ENCODE measurements around the gene VWA1.

Gene VWA1

GRCh38 chr1:1393014-1393413 is 42.5 kb upstream of the VWA1 start:
- no peak overlapping the region for H3K27ac ChIP-seq
- DNase-seq (ENCODE audit: low spot score): no peak
- TF ChIP-seq CTCF (IDR thresholded peaks at IDR 0.05): no peak
- no peak overlapping the region for H3K4me3 ChIP-seq

DNA sequence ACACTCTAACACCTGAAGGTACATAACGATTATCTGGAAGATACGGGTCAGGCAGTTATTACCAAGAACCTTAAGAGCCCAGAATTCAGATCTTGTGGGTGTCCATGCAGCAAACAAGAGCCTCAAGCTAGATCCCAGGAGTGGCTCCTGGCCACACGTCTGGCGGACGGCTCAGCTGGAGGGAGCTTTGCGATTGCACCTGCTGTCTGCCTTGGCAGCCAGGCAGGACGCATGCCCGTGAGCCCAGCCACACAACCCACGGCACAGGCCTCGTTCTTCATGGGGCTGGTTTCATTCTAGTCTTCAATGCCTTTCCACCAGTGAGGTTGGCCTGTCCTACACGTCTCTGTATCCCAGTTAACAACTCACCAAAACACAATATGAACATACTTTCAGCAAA is 42.1 kb upstream of the VWA1 start:
- Histone ChIP-seq H3K27ac (no peak overlapping the region), H3K4me3 (no peak overlapping the region)
- no peak for TF ChIP-seq CTCF (IDR thresholded peaks at IDR 0.05)
- DNase-seq (ENCODE audit: low spot score): no peak

DNA sequence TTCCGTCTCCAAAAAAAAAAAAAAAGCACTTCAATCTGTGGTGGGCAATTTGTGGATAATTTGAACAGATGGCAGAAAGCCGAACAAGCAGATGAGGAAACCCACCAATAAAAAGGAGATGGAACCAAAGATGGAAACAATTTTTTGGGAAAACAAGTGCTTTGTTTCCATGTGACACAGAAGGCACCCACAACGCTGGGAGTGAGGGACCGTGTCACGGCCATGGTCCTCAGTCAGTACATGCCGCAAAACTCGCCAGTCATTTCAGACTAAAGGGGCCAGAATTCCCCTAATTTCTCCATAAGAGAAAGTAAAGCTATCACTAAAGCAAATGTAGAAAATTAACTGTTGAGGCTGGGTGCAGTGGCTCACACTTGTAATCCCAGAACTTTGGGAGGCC is 41.4 kb upstream of the VWA1 start:
- Histone ChIP-seq H3K27ac (no peak overlapping the region), H3K4me3 (no peak overlapping the region)
- no peak for TF ChIP-seq CTCF (IDR thresholded peaks at IDR 0.05)
- no peak for DNase-seq (ENCODE audit: low spot score)

DNA sequence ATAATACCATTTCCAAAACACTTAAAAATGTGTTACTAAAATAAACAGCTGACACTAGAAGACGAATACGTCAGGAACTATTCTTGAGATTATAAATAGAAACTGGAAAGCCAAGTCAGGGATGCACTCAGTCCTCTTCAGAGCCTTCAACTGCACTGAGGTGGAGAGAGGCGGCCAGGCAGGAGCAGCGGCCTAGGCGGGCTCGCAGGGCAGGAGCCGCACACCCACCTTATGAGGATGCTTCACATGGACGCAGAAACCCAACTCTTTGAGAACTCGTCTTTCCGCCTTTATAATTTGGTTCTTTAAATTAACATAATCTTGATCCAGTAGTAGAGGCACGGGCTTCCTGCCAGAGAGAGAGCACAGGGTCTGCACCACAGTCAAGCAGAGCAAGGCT is 40.3 kb upstream of the VWA1 start:
- Histone ChIP-seq H3K4me3 (no peak overlapping the region), H3K27ac (no peak overlapping the region)
- no peak for DNase-seq (ENCODE audit: low spot score)
- TF ChIP-seq CTCF (IDR thresholded peaks at IDR 0.05): no peak

DNA sequence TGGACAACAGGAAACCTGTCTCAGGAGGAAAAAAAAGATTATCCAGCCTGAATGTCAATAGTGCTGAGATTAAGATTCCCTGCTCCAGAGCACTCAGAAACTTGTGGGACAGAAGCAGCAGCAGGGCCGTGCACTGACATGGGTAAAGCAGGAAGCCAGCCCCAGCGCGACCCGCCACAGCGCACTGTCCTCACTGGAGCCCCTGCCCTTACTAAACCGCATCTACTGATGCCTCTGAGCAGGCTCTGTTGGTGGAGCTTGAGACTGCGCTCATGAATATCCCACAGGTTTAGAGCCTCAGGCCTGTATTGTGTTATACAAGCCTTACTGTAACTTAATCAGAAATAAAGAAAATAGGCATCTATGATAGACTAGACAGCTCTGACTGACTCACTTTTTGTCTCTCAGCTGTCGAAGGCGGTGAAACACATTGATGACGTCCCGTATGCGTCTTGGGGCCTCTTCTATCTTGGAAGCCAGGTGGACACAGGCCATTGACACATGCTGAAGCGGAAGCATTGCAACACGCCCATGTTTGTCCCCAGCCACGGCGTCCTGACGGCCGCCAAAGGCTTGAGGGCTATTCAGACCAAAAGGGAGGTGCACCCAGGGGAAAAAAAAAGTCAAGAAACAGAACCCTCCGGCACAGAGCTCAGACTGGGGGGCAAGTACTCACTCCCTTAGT is 37.5 kb upstream of the VWA1 start:
- TF ChIP-seq CTCF (IDR thresholded peaks at IDR 0.05): no peak
- no peak overlapping the region for H3K27ac ChIP-seq
- DNase-seq (ENCODE audit: low spot score): no peak

DNA sequence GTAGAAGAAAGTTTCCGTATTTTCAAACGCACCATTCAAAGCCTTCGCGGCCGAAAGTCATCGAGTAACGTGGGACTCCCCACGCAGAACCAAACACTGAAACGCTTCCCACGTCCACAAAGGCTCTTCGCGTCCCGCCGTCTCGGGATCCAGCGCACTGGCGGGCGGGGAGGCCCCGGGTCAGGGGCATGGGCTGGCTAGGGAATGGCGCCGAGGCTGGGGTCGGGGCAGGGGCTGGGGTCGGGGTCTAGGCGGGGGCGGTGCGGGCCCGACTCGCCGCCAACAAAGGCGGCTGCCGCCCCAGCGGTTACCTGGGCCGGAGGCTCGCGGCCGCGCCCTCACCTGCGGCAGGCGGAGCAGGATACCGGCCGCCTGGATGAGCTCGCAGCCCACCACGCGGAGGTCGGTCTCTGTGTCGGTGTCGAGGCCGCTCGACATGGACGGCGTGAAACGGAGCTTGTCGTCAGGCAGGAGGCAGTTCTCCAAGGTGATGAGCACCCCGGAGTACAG is 36.8 kb upstream of the VWA1 start:
- no peak for DNase-seq (ENCODE audit: low spot score)
- no peak for TF ChIP-seq CTCF (IDR thresholded peaks at IDR 0.05)
- H3K4me3 ChIP-seq: peak overlapping the region; percentile 100
- peak overlapping the region; percentile 67 to 92 for H3K27ac ChIP-seq

More for the DNA sequence above, 37.5 kb upstream of the VWA1 start:
- H3K4me3 ChIP-seq: peak overlapping the region; percentile 100

DNA sequence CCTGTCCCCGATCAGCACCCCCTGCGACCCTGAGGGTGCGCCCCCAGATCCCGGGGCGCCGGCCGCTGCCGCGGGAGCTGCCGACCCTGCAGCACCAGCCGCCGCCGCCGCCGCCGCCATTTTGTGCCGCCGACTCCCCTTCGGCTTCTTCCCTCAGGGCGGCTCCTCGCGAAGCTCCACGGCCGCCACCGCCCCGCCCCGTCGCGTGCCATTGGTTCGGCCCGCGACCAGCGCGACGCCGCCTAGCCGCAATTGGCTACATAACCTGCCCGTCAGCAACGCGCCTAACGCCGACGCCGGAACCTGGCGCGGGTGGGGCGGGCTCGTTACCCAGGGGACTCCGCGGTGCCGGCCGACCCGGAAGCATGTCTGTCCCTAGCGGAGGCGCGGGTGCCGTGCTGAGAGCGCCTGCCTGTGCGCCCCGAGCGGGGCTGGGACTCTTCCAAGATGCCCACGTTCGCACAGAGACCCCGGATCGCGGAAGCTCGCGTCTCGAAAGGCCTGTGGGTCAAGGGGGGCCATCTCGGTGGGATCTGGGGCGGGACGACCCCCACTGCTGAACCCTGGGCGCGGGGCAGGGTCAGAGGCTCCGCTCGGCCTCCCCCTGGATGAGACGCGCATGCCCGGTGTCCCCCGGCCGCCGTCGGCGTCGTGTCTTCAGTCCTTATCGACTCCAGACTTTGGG is 36.2 kb upstream of the VWA1 start, which contains the start of gene CCNL2:
Gene CCNL2, minus strand, starts transcription at position 149 of the 685 bp plus-strand sequence. Its CDS starts 29 bp downstream, at position 120.
- peak within 1 kb of the TSS; percentile 67 to 92 for H3K27ac ChIP-seq
- DNase-seq (ENCODE audit: low spot score): peak; percentile 99
- peak; percentile 43 for TF ChIP-seq CTCF (IDR thresholded peaks at IDR 0.05)
- H3K4me3 ChIP-seq: peak within 1 kb of the TSS; percentile 100

Measured in coronary artery (tissue), 2 donors.